Suprapubic skin (tissue), 4 donors: Measurements from ENCODE around the gene SLC29A1. TPM values are rescaled to one million over a fixed set of nuclear protein-coding genes. Genes with fewer than 3 reads are reported as not detected.
"Not testable (repeated sequence)": the region's sequence is repeated elsewhere in the genome, so short reads cannot be mapped to it uniquely, and the experiment has no call there.

Experiments
- DNase-seq, 2 donors: peaks; one replicate each; pipeline ENCODE4 v3.0.0-alpha.2; 2019; ENCODE audit warnings: low spot score in 2 of 2
- H3K27ac ChIP-seq: fragments of 200-600 bp; sonication (generic); one replicate; pipeline ENCODE4 v1.5.1; 2019
- H3K27me3 ChIP-seq: fragments of 200-600 bp; sonication (generic); one replicate; pipeline ENCODE4 v1.5.1; 2019
- H3K36me3 ChIP-seq: fragments of 200-600 bp; sonication (generic); one replicate; pipeline ENCODE4 v1.5.1; 2019
- H3K4me1 ChIP-seq: fragments of 200-600 bp; sonication (generic); one replicate; pipeline ENCODE4 v1.5.1; 2019
- H3K4me3 ChIP-seq: fragments of 200-600 bp; sonication (generic); one replicate; pipeline ENCODE4 v1.5.1; 2019; ENCODE audit warnings: mild to moderate bottlenecking
- H3K9me3 ChIP-seq: fragments of 200-600 bp; sonication (generic); one replicate; pipeline ENCODE4 v1.5.1; 2019
- EP300 ChIP-seq: sonication (generic); formaldehyde crosslinking; IDR thresholded peaks from one replicate; pipeline ENCODE4 v1.6.1; 2017; ENCODE audit warnings: antibody characterized with exemption
- POLR2A ChIP-seq, 2 donors: fragments of 450-650 bp; IDR thresholded peaks; one replicate each; pipeline ENCODE4 v1.6.1; 2017; ENCODE audit warnings: antibody characterized with exemption in 2 of 2, mild to moderate bottlenecking in 2 of 2, moderate library complexity in 2 of 2
- POLR2AphosphoS5 ChIP-seq, 3 donors: sonication (generic); formaldehyde crosslinking; IDR thresholded peaks; one replicate each; pipeline ENCODE4 v1.6.1; 2017; ENCODE audit warnings: antibody characterized with exemption in 3 of 3
- WGBS: methylation state at CpG from one replicate; pipeline ENCODE4 v1.1.5; 2018; 5-methylcytosine and 5-hydroxymethylcytosine counted together
- total RNA-seq, 4 donors: library from RNA; depleted of rRNA; stranded (reverse); fragments of >200 nt; gene quantifications; one replicate each; pipeline ENCODE4 v1.1.0, GENCODE V29; 2016
- TF ChIP-seq, protein P1 (sequence below), 2 donors: fragments of 200-600 bp in 1 of 2; fragments of 450-650 bp in 1 of 2; sonication (generic) in 1 of 2; IDR thresholded peaks; one replicate each; pipeline ENCODE4 v1.5.1; 2016 to 2019; ENCODE audit warnings: antibody characterized with exemption in 2 of 2, mild to moderate bottlenecking in 1 of 2, moderate library complexity in 1 of 2

SLC29A1 gene
- total RNA-seq, 4 donors from 2014 or later = 61.7 to 133 (median 75.3) TPM

DNA sequence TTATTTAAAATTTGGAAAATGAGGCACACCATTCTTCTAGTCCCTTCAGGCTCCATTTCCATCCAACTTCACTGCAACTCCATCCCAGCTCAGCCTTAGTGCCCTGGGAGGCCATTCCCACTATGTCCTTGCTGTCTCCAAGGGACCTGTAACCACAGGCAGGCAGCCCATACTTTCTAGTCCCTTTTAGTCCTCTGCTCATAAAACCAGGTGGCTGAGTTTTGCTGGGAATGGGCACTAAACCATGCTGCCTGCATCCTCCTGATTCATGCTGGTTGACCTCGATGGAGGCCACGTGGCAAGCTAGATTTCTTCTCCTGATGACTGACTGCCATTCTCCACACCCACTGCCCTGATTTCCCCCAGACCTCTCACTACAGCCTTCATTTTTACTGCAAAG is 34.1 kb upstream of the SLC29A1 start:
- no peak for DNase-seq
- Histone ChIP-seq H3K27ac (no peak overlapping the region), H3K4me1 (peaks cover 6% of the 10 kb centered on the region), H3K36me3 (no peaks in the 10 kb centered on the region), H3K27me3 (no peaks in the 10 kb centered on the region), H3K9me3 (no peaks in the 10 kb centered on the region), H3K4me3 (no peak overlapping the region)
- 78% methylated on average over 2 of the region's 2 CpGs for WGBS
- no peak for TF ChIP-seq POLR2A (IDR thresholded peaks at IDR 0.05)

DNA sequence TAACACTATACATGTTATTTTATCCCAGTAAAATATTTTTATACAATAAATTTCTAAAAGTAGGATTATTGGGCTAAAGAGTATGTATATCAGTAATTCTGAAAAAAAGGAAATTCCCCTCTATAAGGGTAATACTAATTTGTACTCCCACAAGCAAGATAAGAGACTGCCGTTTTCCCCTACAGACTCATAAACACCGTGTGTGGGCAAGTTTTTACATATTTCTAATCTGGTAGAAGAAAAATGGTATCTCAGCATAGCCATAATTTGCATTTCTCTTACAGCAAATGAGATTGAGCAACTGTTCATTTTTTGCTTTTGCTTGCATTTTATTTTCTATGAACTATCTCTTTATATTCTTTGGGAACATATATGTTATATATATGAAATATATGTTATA is 32.7 kb upstream of the SLC29A1 start:
- no peak for TF ChIP-seq POLR2AphosphoS5 (IDR thresholded peaks at IDR 0.05)
- TF ChIP-seq, protein P1, sequence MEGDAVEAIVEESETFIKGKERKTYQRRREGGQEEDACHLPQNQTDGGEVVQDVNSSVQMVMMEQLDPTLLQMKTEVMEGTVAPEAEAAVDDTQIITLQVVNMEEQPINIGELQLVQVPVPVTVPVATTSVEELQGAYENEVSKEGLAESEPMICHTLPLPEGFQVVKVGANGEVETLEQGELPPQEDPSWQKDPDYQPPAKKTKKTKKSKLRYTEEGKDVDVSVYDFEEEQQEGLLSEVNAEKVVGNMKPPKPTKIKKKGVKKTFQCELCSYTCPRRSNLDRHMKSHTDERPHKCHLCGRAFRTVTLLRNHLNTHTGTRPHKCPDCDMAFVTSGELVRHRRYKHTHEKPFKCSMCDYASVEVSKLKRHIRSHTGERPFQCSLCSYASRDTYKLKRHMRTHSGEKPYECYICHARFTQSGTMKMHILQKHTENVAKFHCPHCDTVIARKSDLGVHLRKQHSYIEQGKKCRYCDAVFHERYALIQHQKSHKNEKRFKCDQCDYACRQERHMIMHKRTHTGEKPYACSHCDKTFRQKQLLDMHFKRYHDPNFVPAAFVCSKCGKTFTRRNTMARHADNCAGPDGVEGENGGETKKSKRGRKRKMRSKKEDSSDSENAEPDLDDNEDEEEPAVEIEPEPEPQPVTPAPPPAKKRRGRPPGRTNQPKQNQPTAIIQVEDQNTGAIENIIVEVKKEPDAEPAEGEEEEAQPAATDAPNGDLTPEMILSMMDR (IDR thresholded peaks at IDR 0.05) = no peak
- no peak for TF ChIP-seq EP300
- TF ChIP-seq POLR2A (IDR thresholded peaks at IDR 0.05) = no peak
- WGBS = 31% methylated on average over 2 of the region's 2 CpGs
- no peak for DNase-seq
- Histone ChIP-seq H3K27ac (no peak overlapping the region), H3K4me1 (peaks cover 4% of the 10 kb centered on the region), H3K27me3 (no peaks in the 10 kb centered on the region), H3K36me3 (no peaks in the 10 kb centered on the region), H3K4me3 (no peak overlapping the region), H3K9me3 (no peaks in the 10 kb centered on the region)

DNA sequence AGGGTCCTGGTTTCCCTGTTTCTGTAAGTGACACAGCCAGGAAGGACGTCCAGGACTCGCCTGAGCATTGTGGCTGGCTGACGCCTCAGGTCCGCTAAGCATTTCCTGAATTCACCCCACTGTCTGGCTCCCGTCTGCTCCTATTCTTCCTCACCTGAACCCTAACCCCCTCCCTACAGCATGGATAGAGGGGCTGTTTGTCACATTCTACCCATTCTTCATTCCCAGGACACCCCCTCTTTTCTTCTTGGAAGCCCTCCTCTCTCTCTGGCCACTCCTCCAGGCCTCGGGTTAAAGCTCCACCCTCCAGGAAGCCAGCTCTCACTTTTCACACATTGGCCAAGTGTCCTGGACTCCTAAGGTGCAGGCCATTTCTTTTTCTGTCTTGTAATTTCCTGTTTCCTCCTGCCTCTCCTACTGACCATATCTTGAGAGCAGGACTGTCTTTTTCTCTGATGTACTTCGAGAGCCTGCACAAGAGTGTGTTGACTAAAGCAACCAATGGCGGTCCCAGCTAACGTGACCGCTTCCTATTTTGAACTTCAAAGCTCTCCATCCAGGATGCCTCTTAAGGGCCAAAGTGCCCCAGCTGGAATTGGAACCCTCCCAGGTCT is 30.9 kb upstream of the SLC29A1 start:
- no peaks in the 10 kb centered on the region for H3K27me3 ChIP-seq
- DNase-seq = no peak
- no peak for TF ChIP-seq POLR2AphosphoS5 (IDR thresholded peaks at IDR 0.05)
- no peak for TF ChIP-seq EP300
- no peak for TF ChIP-seq POLR2A (IDR thresholded peaks at IDR 0.05)
- TF ChIP-seq, protein P1 (IDR thresholded peaks at IDR 0.05) = no peak
- H3K9me3 ChIP-seq = no peaks in the 10 kb centered on the region
- H3K36me3 ChIP-seq = no peaks in the 10 kb centered on the region
- H3K4me3 ChIP-seq = no peak overlapping the region
- H3K27ac ChIP-seq = no peak overlapping the region
- 59% methylated on average over 10 of the region's 10 CpGs for WGBS
- H3K4me1 ChIP-seq = no peaks in the 10 kb centered on the region

DNA sequence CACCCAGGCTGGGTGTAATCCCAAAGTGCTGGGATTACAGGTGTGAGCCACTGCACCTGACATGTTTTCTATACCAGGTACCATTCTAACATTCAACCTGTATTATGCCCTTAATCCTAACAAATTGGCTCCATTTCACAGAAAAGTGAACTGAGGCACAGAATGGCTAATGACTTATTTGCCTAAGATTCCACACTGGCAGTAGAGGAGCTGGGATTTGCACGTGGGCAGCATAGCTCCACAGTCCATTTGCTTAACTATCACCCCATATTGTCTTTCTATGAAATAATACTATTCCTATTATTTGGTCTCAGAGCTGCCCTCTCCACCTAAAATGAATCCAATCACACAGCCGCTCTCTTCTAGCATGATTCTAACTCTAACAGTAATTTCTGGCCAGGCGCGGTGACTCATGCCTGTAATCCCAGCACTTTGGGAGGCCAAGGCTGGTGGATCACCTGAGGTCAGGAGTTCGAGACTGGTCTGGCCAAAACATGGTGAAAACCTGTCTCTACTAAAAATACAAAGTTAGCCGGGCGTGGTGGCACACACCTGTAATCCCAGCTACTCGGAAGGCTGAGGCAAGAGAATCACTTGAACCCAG is 30.0 kb upstream of the SLC29A1 start:
- Histone ChIP-seq H3K4me3 (no peak overlapping the region), H3K27me3 (no peaks in the 10 kb centered on the region), H3K4me1 (no peaks in the 10 kb centered on the region), H3K36me3 (no peaks in the 10 kb centered on the region), H3K27ac (no peak overlapping the region), H3K9me3 (no peaks in the 10 kb centered on the region)
- DNase-seq = no peak
- 86% methylated on average over 8 of the region's 8 CpGs for WGBS
- TF ChIP-seq, protein P1 (IDR thresholded peaks at IDR 0.05) = no peak
- no peak for TF ChIP-seq POLR2A (IDR thresholded peaks at IDR 0.05)
- TF ChIP-seq POLR2AphosphoS5 (IDR thresholded peaks at IDR 0.05) = no peak
- TF ChIP-seq EP300 = no peak

DNA sequence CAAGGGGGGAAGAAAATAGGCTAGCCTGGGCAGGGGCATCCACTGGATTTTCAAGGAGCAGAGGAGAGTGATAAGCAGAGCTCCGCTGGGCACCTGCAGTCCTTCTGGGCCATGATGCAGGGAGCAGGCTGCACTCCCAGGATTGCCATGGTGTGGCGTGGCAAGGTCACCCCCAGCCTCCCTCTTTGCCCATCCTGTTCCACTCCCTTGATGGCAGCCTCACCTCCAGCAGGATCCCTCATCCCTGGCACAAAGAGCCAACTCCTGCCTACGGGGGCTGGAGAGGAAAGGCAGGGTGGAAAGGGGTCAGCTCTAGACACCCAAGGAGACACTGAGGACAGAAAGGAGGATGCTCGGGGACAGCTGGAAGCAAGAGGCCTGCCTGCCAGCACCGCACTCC is 29.1 kb upstream of the SLC29A1 start:
- H3K4me3 ChIP-seq = no peak overlapping the region
- H3K27me3 ChIP-seq = no peaks in the 10 kb centered on the region
- no peak overlapping the region for H3K27ac ChIP-seq
- DNase-seq = no peak
- TF ChIP-seq POLR2A (IDR thresholded peaks at IDR 0.05) (no peak), EP300 (no peak), POLR2AphosphoS5 (IDR thresholded peaks at IDR 0.05) (no peak)
- TF ChIP-seq, protein P1 (IDR thresholded peaks at IDR 0.05) = no peak
- no peaks in the 10 kb centered on the region for H3K36me3 ChIP-seq
- 84% methylated on average over 5 of the region's 5 CpGs for WGBS
- H3K4me1 ChIP-seq = peaks cover 7% of the 10 kb centered on the region
- H3K9me3 ChIP-seq = no peaks in the 10 kb centered on the region

DNA sequence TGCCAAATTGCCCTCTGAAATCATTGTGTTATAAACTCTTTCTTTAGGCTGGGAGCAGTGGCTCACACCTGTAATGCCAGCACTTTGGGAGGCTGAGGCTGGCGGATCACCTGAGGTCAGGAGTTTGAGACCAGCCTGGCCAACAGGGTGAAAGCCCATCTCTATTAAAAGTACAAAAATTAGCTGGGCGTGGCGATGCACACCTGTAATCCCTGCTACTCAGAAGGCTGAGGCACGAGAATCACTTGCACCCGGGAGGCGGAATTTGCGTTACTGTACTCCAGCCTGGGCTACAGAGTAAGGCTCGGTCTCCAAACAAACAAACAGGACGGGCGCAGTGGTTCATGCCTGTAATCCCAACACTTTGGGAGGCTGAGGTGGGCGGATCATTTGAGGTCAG is 27.0 kb upstream of the SLC29A1 start:
- H3K4me3 ChIP-seq, H3K27me3 ChIP-seq, H3K36me3 ChIP-seq, DNase-seq, H3K27ac ChIP-seq, H3K9me3 ChIP-seq: not testable (repeated sequence)
- H3K4me1 ChIP-seq = peaks cover 23% of the 10 kb centered on the region
- WGBS = 90% methylated on average over 10 of the region's 11 CpGs
